ENCODE measurements around the gene TMEM17.
A peak's percentile ranks its signal among the peaks of the same experiment; 100 is the strongest.
"Not testable (repeated sequence)": the region's sequence is repeated elsewhere in the genome, so short reads cannot be mapped to it uniquely, and the experiment has no call there.

Gene TMEM17, protein sequence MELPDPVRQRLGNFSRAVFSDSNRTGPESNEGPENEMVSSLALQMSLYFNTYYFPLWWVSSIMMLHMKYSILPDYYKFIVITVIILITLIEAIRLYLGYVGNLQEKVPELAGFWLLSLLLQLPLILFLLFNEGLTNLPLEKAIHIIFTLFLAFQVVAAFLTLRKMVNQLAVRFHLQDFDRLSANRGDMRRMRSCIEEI

DNA sequence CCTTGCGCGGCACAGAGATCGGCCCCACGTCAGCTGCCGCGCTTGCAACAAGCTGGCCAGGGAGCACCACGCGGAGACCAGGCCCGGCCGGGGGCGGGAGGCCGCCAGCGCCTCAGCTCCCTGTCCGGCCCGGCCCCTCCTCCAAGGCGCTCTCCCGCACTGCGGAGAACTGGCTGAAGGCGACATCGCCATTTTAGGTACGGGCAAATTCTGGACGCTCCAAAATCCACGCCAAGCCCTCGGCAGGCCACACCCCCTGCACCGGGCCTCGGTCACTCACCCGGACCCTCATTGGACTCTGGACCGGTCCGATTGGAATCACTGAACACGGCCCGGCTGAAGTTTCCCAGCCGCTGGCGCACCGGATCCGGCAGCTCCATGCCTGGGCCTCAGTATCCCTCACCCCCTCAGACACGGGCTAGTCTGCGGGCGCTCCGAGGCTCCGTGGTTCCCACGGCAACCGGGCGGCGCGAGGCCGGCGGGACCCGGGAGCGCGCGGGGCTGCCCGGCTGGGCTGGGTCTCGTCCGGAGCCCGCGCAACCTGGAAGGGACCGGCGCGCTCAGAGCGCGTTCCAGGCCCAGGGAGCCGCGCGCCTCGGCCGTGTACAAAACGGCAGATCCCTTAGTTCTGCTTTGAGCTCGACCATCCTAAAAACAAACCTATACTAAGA is at the start of gene TMEM17:
TSS of gene TMEM17 (minus strand) at position 446 of the 671 bp plus-strand sequence. CDS start at position 380, 66 bp downstream.
- Mint-ChIP-seq H3K4me3 (peak within 1 kb of the TSS; percentile 78), H3K27me3 (ENCODE audit: low read depth) (peaks cover 22% of the 10 kb centered on the region), H3K36me3 (ENCODE audit: low read depth) (no peaks in the 10 kb centered on the region), H3K9me3 (no peaks in the 10 kb centered on the region), H3K27ac (peak within 1 kb of the TSS; percentile 26), H3K4me1 (ENCODE audit: low read depth) (peaks cover 7% of the 10 kb centered on the region)
- DNase-seq (ENCODE audit: low spot score) = peak; percentile 47

DNA sequence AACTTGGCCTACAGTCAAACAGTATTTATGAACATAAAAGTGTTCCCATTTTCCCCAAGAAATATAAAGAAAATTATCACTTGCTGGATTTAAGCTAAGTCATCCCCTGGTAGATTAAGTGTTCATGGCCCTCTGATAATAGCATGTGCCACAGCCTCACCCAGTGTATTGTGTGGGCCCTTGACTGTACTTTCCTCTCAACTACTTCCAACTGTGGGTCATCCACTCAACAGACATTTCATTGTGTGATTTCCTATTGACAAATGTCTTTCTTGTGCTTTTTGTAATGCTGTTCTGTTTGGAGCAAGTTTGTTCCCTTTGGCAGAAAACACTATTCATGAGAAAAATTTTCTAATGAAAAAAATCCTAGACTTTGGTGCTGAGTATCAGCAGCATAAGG is 48.4 kb upstream of the TMEM17 start:
- no peak for DNase-seq (ENCODE audit: low spot score)
- no peak overlapping the region for H3K27ac Mint-ChIP-seq
- H3K27me3 Mint-ChIP-seq (ENCODE audit: low read depth) = peaks cover 4% of the 10 kb centered on the region
- H3K36me3 Mint-ChIP-seq (ENCODE audit: low read depth) = no peaks in the 10 kb centered on the region
- H3K4me3 Mint-ChIP-seq = no peak overlapping the region
- H3K4me1 Mint-ChIP-seq (ENCODE audit: low read depth) = no peaks in the 10 kb centered on the region
- H3K9me3 Mint-ChIP-seq = no peaks in the 10 kb centered on the region

DNA sequence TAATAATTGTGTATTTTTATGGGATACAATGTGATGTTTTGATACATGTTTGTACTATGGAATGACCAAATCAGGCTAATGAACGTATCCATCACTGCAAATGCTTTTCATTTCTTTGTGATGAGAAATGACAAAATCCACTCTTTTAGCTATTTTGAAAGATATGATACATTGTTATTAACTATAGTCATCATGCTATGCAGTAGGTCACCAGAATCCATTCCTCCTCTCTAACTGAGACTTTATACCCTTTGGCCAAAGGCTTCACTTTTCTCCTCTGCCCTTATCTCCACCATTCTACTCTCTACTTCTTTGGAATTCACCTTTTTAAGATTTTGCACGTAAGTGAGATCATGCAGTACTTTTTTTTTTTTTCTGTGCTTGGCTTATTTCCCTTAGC is 44.5 kb upstream of the TMEM17 start:
- H3K27ac Mint-ChIP-seq = no peak overlapping the region
- H3K9me3 Mint-ChIP-seq = no peaks in the 10 kb centered on the region
- H3K27me3 Mint-ChIP-seq (ENCODE audit: low read depth) = peaks cover 4% of the 10 kb centered on the region
- no peaks in the 10 kb centered on the region for H3K36me3 Mint-ChIP-seq (ENCODE audit: low read depth)
- H3K4me3 Mint-ChIP-seq = no peak overlapping the region
- no peaks in the 10 kb centered on the region for H3K4me1 Mint-ChIP-seq (ENCODE audit: low read depth)
- DNase-seq (ENCODE audit: low spot score) = no peak

DNA sequence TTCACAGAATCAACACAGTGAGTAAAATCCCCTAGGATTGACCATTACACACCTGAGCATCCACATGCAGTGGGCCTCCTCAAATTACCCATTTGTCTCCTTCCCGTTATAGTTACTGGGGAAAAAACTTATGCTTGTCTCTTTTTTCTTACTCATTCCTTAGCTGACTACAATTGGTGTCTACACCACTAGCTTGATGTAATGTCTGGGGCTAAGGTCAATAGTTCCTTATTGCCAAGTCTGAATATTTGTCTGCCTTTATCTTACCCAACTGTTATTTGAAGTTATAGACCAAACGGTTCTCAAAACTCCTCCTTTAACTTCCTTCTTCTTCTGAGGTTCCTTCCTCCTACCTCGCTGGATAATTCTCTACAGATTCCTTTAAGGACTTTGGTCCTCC is 41.9 kb upstream of the TMEM17 start:
- Mint-ChIP-seq H3K4me1 (ENCODE audit: low read depth) (no peaks in the 10 kb centered on the region), H3K27me3 (ENCODE audit: low read depth) (peaks cover 2% of the 10 kb centered on the region), H3K9me3 (no peaks in the 10 kb centered on the region), H3K36me3 (ENCODE audit: low read depth) (no peaks in the 10 kb centered on the region), H3K27ac (no peak overlapping the region), H3K4me3 (no peak overlapping the region)
- no peak for DNase-seq (ENCODE audit: low spot score)

DNA sequence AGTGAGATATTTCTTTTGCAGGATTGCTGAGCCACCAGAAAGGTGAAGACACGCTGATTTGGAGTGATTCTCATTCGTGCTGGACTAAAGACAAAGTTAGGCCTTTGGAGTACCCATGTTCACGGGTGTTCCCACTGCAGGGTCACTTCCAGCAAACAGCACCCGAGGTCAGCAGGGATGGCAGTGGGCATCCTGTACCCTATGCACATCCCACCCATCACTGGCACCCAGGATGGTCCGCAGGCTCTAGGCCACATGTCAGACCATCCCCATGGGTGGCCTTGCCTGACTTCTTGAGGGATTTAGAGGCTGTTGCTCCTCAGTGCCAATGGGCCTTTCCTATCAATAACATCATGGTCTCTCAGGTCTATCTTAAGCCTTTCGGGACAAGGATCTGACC is 39.3 kb upstream of the TMEM17 start:
- Mint-ChIP-seq H3K27me3 (ENCODE audit: low read depth) (no peaks in the 10 kb centered on the region), H3K4me1 (ENCODE audit: low read depth) (no peaks in the 10 kb centered on the region), H3K4me3 (no peak overlapping the region), H3K9me3 (no peaks in the 10 kb centered on the region), H3K27ac (no peak overlapping the region), H3K36me3 (ENCODE audit: low read depth) (no peaks in the 10 kb centered on the region)
- DNase-seq (ENCODE audit: low spot score) = no peak

DNA sequence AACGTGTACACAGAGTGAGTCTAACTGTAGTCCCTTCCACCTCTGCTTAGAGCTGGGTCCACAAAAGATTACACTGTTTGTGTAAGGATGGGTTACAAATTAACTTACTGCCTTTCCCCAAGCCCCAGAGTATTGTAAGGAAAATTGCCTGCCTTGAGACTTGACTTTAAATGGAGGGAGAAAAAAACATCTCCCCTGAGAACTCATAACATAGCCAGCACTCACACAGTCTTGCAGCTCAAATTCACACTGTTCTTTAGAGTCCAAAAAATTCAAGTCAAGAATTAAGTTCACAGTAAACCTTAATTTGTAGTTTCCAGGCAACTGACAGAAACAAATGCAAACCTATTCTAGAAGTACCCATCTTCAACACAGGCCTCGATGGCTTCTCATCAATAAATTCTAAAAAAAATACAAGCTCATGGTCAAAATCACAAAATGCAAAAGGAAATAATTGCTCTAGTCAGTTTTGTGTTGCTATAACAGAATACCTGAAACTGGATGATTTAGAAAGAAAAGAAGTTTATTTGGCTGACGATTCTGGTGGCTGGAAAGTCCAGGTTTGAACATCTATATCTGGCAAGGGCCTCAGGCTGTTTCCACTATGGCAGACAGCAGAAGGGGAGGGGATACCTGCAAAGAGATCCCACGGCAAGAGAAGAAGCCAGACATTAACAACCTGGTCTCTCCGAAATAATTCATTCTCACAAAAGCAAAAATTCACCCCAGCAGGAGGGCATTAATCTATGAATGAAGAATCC is 34.6 kb upstream of the TMEM17 start:
- DNase-seq (ENCODE audit: low spot score) = no peak
- Mint-ChIP-seq H3K36me3 (ENCODE audit: low read depth) (no peaks in the 10 kb centered on the region), H3K4me1 (ENCODE audit: low read depth) (no peaks in the 10 kb centered on the region), H3K27ac (no peak overlapping the region), H3K9me3 (peaks cover 3% of the 10 kb centered on the region), H3K4me3 (no peak overlapping the region), H3K27me3 (ENCODE audit: low read depth) (no peaks in the 10 kb centered on the region)

DNA sequence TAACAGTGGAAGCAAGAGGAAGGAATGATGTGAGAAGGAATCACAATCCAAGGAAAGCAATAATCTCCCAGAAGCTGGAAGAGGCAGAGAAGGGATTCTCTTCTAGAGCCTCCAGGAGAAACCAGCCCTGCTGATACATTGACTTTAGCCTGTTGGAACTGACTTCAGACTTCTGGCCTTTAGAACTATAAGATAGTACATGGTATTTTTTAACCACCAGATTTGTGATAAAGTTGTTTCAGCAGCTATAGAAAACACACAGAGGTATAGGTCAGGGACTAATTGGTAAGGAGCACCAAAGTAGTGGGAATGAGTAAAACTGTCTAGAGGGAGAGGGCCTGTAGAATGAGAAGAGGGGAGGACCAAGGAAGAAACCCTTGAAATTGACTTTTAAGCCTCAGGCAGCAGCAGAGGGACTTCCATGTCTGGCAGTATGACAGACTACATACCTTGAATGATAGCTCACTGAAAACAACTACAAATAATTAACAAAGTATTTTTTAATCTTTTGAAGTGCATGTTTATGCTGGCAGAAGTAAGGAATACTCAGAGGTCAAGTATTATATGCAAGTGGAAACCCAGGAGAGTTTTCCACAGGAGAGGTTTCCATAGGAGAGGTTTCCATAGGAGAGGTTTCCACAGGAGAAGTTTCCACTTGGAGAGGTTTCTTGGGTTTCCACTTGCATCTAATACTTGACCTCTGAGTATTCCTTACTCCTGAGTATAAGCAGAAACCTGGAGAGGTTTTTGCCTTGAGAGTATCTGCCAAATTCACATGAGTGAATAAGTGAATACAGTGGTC is 33.8 kb upstream of the TMEM17 start:
- Mint-ChIP-seq H3K4me3 (no peak overlapping the region), H3K4me1 (ENCODE audit: low read depth) (no peaks in the 10 kb centered on the region), H3K9me3 (peaks cover 3% of the 10 kb centered on the region), H3K27ac (no peak overlapping the region), H3K27me3 (ENCODE audit: low read depth) (no peaks in the 10 kb centered on the region), H3K36me3 (ENCODE audit: low read depth) (no peaks in the 10 kb centered on the region)
- DNase-seq (ENCODE audit: low spot score) = no peak

DNA sequence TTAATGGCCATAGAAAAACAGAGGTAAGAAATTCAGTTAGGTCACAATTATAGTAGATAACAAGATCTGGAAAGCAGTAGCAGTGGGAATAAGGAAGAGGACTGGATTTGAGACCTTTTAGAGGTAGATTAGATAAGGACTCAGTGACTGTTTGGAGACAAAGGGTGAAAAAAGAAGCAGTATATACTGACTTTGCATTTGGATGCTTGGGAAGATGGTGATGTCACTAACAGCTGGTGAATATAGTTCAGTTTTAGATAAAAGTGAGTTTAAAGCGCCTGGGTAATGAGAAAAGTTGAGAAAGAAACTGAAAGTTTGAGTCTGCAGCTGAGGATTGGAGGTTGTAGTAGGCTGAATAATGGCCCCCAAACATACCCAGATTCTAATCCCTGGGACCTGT is 32.8 kb upstream of the TMEM17 start:
- Mint-ChIP-seq H3K4me1 (ENCODE audit: low read depth) (no peaks in the 10 kb centered on the region), H3K36me3 (ENCODE audit: low read depth) (no peaks in the 10 kb centered on the region), H3K27me3 (ENCODE audit: low read depth) (no peaks in the 10 kb centered on the region), H3K9me3 (peaks cover 3% of the 10 kb centered on the region), H3K4me3 (no peak overlapping the region), H3K27ac (no peak overlapping the region)
- no peak for DNase-seq (ENCODE audit: low spot score)

DNA sequence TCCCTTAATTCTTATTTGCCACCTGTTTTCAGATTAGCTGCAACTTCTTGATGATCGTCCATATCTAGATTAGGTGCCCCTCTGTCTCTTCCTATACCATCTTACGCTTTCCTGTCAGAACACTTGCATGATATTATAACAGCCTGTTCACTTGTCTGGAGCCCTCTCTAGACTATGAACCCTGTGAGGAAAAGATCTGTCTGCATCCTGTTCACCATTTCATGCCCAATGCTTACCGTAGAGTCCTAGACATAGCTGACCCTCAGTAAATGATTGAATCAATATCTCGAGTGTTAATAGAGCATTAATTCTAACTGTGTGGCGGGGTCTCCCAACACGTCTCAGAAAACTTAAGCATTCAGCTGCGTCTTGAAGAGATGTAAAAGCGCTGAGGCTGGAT is 31.8 kb upstream of the TMEM17 start:
- Mint-ChIP-seq H3K27ac (no peak overlapping the region), H3K4me1 (ENCODE audit: low read depth) (no peaks in the 10 kb centered on the region), H3K27me3 (ENCODE audit: low read depth) (no peaks in the 10 kb centered on the region), H3K9me3 (peaks cover 3% of the 10 kb centered on the region), H3K4me3 (no peak overlapping the region), H3K36me3 (ENCODE audit: low read depth) (no peaks in the 10 kb centered on the region)
- DNase-seq (ENCODE audit: low spot score) = no peak

DNA sequence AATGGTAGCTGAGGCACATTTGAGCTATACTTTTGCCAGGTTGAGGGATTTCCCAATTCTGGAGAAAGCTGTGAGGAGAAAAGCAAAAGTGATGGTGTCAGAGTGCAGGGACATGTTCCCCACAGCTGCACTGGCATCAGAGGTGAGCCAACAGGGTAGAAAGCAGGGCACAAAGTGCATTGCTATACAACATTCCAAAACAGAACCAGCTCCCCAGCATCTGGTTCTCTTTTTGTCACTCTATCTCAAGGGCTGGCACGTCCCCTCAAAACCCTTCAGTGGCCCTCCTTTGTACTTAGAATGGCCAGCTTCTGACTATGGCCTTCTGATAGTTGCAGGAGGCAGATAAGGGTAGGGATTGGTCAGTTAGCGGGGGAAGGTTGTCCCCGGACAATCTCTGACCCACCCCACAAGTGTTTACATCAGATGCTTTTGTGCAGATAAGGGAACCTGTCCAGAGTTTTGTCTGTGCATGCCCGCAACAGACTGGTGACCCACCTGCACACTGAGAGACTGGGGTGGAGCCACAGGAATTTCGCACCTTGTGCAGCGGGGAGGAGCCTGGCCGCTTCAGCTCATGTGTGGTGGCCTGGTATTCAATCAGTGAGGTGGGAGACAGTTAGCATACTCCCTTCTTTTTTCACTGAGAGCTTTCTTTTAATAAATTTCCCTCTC is 31.0 kb upstream of the TMEM17 start:
- DNase-seq (ENCODE audit: low spot score) = no peak
- no peaks in the 10 kb centered on the region for H3K36me3 Mint-ChIP-seq (ENCODE audit: low read depth)
- H3K4me1 Mint-ChIP-seq (ENCODE audit: low read depth) = no peaks in the 10 kb centered on the region
- peaks cover 3% of the 10 kb centered on the region for H3K9me3 Mint-ChIP-seq
- H3K27ac Mint-ChIP-seq = no peak overlapping the region
- no peaks in the 10 kb centered on the region for H3K27me3 Mint-ChIP-seq (ENCODE audit: low read depth)
- no peak overlapping the region for H3K4me3 Mint-ChIP-seq

DNA sequence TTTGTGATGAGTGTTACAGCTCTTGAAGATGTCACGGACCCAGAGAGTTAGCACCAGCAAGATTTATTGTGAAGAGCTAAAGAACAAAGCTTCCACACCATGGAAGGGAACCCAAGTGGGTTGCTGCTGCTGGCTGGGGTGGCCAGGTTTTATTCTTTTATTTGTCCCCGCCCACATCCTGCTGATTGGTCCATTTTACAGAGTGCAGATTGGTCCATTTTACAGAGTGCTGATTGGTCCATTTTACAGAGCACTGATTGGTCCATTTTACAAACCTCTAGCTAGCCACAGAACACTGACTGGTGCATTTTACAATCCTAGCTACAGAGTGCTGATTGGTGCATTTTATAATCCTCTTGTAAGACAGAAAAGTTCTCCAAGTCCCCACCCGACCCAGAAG is 29.5 kb upstream of the TMEM17 start:
- H3K36me3 Mint-ChIP-seq (ENCODE audit: low read depth); H3K4me3 Mint-ChIP-seq; H3K27ac Mint-ChIP-seq; DNase-seq (ENCODE audit: low spot score); H3K27me3 Mint-ChIP-seq (ENCODE audit: low read depth); H3K9me3 Mint-ChIP-seq; H3K4me1 Mint-ChIP-seq (ENCODE audit: low read depth): not testable (repeated sequence)

DNA sequence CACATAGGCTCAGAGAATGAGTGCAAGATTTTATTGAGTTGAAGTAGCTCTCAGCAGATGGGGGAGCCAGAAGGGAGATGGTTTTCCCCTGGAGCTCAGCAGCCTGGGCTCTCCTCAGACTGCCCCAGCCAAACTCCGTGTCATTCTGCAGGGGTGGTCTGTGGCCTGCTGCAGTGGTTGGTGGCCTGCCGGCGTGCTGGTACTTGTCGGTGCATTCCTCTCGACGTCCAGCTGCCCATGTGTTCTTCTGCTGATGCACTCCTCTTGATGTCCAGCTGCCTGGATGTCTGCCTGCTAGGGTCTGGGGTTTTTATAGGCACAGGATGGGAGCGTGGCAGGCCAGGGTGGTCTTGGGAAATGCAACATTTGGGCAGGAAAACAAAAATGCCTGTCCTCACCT is 25.6 kb upstream of the TMEM17 start:
- no peak overlapping the region for H3K27ac Mint-ChIP-seq
- no peak for DNase-seq (ENCODE audit: low spot score)
- H3K9me3 Mint-ChIP-seq = peaks cover 3% of the 10 kb centered on the region
- peaks cover 5% of the 10 kb centered on the region for H3K27me3 Mint-ChIP-seq (ENCODE audit: low read depth)
- no peaks in the 10 kb centered on the region for H3K36me3 Mint-ChIP-seq (ENCODE audit: low read depth)
- no peaks in the 10 kb centered on the region for H3K4me1 Mint-ChIP-seq (ENCODE audit: low read depth)
- no peak overlapping the region for H3K4me3 Mint-ChIP-seq

DNA sequence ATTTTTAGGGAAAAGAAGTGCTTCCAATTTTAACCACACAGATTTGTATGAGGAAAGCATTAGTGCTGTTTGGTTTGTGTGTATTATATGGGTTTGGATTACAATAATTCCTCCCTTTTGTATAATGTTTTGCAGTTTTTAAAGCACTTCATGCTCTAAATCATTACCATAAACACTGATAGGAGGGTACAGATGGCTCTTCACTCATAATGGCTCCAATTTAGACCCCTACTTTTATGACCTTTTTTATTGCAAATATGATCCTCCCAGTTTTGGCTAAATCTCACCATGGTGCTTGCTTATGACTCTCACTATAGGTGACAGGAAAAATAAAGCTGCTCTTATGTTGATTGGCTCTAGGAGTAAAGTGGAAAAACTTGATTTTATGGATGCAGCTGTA is 23.8 kb upstream of the TMEM17 start:
- Mint-ChIP-seq H3K36me3 (ENCODE audit: low read depth) (no peaks in the 10 kb centered on the region), H3K4me3 (no peak overlapping the region), H3K4me1 (ENCODE audit: low read depth) (no peaks in the 10 kb centered on the region), H3K27me3 (ENCODE audit: low read depth) (peaks cover 7% of the 10 kb centered on the region), H3K9me3 (no peaks in the 10 kb centered on the region), H3K27ac (no peak overlapping the region)
- no peak for DNase-seq (ENCODE audit: low spot score)

All from T-helper 2 cell treated with Interferon-gamma antibody and Interleukin-4, amounts not matched to agents 5 μg/mL and 100 μg/mL, for 36 hours (primary cell).